Panc1 (cell line): ENCODE measurements around the gene PTGS2. TPM values are rescaled to one million over a fixed set of nuclear protein-coding genes. Genes with fewer than 3 reads are reported as not detected.

Experiments used
- ATAC-seq: fragments of 200-7000 bp; cut with Tn5 transposase; 2 replicates; pipeline ENCODE4 v1.9.1; 2020; ENCODE audit warnings: mild to moderate bottlenecking, moderate library complexity
- BruUV-seq: library from RNA; stranded (reverse); fragments of 400-500 nt; replicated peaks from 2 replicates; lab custom pipeline; 2021; lab: Mats Ljungman, UMichigan
- CTCF ChIA-PET: fragments of 300-600 bp; sonication (Branson Sonifier 250); formaldehyde crosslinking; loops from one replicate; lab custom pipeline; 2022; ENCODE audit warnings: antibody characterized with exemption; lab: Charles Lee
- POLR2A ChIA-PET: fragments of 300-600 bp; sonication (Branson Sonifier 250); formaldehyde crosslinking; loops from one replicate; lab custom pipeline; 2022; ENCODE audit warnings: antibody characterized with exemption; lab: Charles Lee
- DNase-seq: peaks from one replicate; pipeline ENCODE4 v3.0.0-alpha.2; 2010; ENCODE audit warnings: low read depth, low spot score
- H3K27ac ChIP-seq: 2 replicates; pipeline ENCODE4 v1.5.1; 2011; ENCODE audit warnings: mild to moderate bottlenecking, low read length, inconsistent platforms
- H3K27me3 ChIP-seq: fragments of 200-500 bp; sonication (Bioruptor generic); 2 replicates; pipeline ENCODE4 v1.6.0; 2014; ENCODE audit warnings: low read length, inconsistent platforms; ENCODE audit not compliant: control insufficient read depth, insufficient read depth
- H3K36me3 ChIP-seq: fragments of 200-500 bp; sonication (Bioruptor generic); 2 replicates; pipeline ENCODE4 v1.5.1; 2014; ENCODE audit warnings: inconsistent platforms, mild to moderate bottlenecking, low read length, moderate library complexity; ENCODE audit not compliant: control insufficient read depth, insufficient read depth
- H3K4me1 ChIP-seq: 2 replicates; pipeline ENCODE4 v1.5.1; 2011; ENCODE audit warnings: inconsistent platforms, mild to moderate bottlenecking, low read length, moderate library complexity; ENCODE audit not compliant: control insufficient read depth, insufficient read depth
- H3K4me3 ChIP-seq, 2 experiments: 2 replicates each; pipeline ENCODE4 v1.5.1; 2011 to 2012; ENCODE audit warnings: low read depth in 2 of 2, low read length in 2 of 2, mild to moderate bottlenecking in 2 of 2, inconsistent platforms in 1 of 2, moderate library complexity in 1 of 2
- H3K9me3 ChIP-seq: fragments of 200-500 bp; sonication (Bioruptor generic); 2 replicates; pipeline ENCODE4 v1.5.1; 2014; ENCODE audit warnings: low read depth, mild to moderate bottlenecking, inconsistent platforms, low read length, moderate library complexity; ENCODE audit not compliant: control insufficient read depth, insufficient read depth
- CTCF ChIP-seq: fragments of 450-650 bp; IDR thresholded peaks from 2 replicates; pipeline ENCODE4 v1.5.1; 2017; ENCODE audit warnings: mild to moderate bottlenecking
- POLR2AphosphoS5 ChIP-seq: IDR thresholded peaks from 2 replicates; pipeline ENCODE4 v1.6.1; 2012; ENCODE audit warnings: mild to moderate bottlenecking, low read depth, low read length, moderate library complexity
- REST ChIP-seq, 2 experiments: IDR thresholded peaks; 2 replicates each; pipeline ENCODE4 v1.6.1; 2011 to 2012; ENCODE audit warnings: low read depth in 2 of 2, control low read depth in 1 of 2, low read length in 1 of 2, mild to moderate bottlenecking in 1 of 2, moderate library complexity in 1 of 2; ENCODE audit not compliant: insufficient read depth in 1 of 2
- SIN3A ChIP-seq: IDR thresholded peaks from 2 replicates; pipeline ENCODE4 v1.6.1; 2012; ENCODE audit warnings: low read depth, mild to moderate bottlenecking, low read length, moderate library complexity, borderline replicate concordance; ENCODE audit not compliant: insufficient read depth
- TCF7L2 ChIP-seq: IDR thresholded peaks from 2 replicates; pipeline ENCODE4 v1.6.1; 2011; ENCODE audit warnings: mild to moderate bottlenecking, low read depth, low read length, inconsistent platforms
- in situ Hi-C: cut with HindIII; loops from 2 replicates; pipeline ENCODE4 v1.10.0; 2016; ENCODE audit warnings: low sequenced_read_pairs, low pct_unique_long_range_greater_than_20kb
- intact Hi-C: fragments of 100-400 bp; cut with micrococcal nuclease; formaldehyde crosslinking; loops from one replicate; pipeline ENCODE4 v1.10.0; 2022; ENCODE audit not compliant: unreplicated experiment
- total RNA-seq: library from RNA; stranded (reverse); gene quantifications from one replicate; pipeline ENCODE4 v1.2.1, GENCODE V29; 2021; ENCODE audit not compliant: unreplicated experiment

The PTGS2 gene
- total RNA-seq, 1 experiment from 2014 or later, result not detected

GRCh38 chr1:186654741-186655140, 25.5 kb downstream of the PTGS2 start:
- H3K27ac ChIP-seq, result no peak overlapping the region
- BruUV-seq, result no TSS peak
- ChIA-PET CTCF (no interaction called here), POLR2A (no interaction called here)
- H3K4me3 ChIP-seq, result no peak overlapping the region
- H3K36me3 ChIP-seq, result no peaks in the 10 kb centered on the region
- H3K4me1 ChIP-seq, result no peaks in the 10 kb centered on the region
- TF ChIP-seq SIN3A (no peak), POLR2AphosphoS5 (no peak), TCF7L2 (no peak), REST (IDR thresholded peaks at IDR 0.05; ENCODE audit: insufficient read depth in 1 of 2, low read depth in 2 of 2, low read length in 1 of 2) (no peak), CTCF (no peak)
- ATAC-seq, result no peak
- H3K27me3 ChIP-seq, result no peaks in the 10 kb centered on the region
- DNase-seq, result no peak
- H3K9me3 ChIP-seq, result no peaks in the 10 kb centered on the region
- in situ Hi-C loops (no loop called here), intact Hi-C loops (no loop called here)

- no peak overlapping the region for H3K4me3 ChIP-seq
- H3K9me3 ChIP-seq, result no peaks in the 10 kb centered on the region
- in situ Hi-C loops (no loop called here), intact Hi-C loops (no loop called here)
- H3K27me3 ChIP-seq, result no peaks in the 10 kb centered on the region
- no peak for ATAC-seq
- H3K4me1 ChIP-seq, result no peaks in the 10 kb centered on the region
- POLR2A ChIA-PET, result no interaction called here
- no peak for DNase-seq
- H3K36me3 ChIP-seq, result no peaks in the 10 kb centered on the region
- no peak overlapping the region for H3K27ac ChIP-seq
- TF ChIP-seq SIN3A (no peak), REST (IDR thresholded peaks at IDR 0.05; ENCODE audit: insufficient read depth in 1 of 2, low read depth in 2 of 2, low read length in 1 of 2) (no peak), POLR2AphosphoS5 (no peak), CTCF (no peak), TCF7L2 (no peak)
- no TSS peak for BruUV-seq
- CTCF ChIA-PET, result no interaction called here
Observed at GRCh38 chr1:186653312-186653711, 26.9 kb downstream of the PTGS2 start.
